GM12878 (cell line): Measurements from ENCODE around the gene GUK1. TPM values are rescaled to one million over a fixed set of nuclear protein-coding genes. Genes with fewer than 3 reads are reported as not detected.

Source experiments
- ATAC-seq: fragments of 200-7000 bp; cut with Tn5 transposase; 3 replicates; pipeline ENCODE4 v1.9.1; 2020; ENCODE audit warnings: mild to moderate bottlenecking, moderate library complexity
- BruUV-seq: library from RNA; stranded (reverse); fragments of 400-500 nt; replicated peaks from 2 replicates; lab custom pipeline; 2021; lab: Mats Ljungman, UMichigan
- CTCF ChIA-PET: fragments of 300-600 bp; sonication (Branson Sonifier 250); formaldehyde crosslinking; extraction: SDS; loops from one replicate; lab custom pipeline; 2021; ENCODE audit warnings: inconsistent platforms; lab: Yijun Ruan, JAX
- POLR2A ChIA-PET: fragments of 350-600 bp; formaldehyde crosslinking; extraction: SDS; loops from one replicate; lab custom pipeline; 2021; ENCODE audit warnings: inconsistent platforms; lab: Charles Lee
- RAD21 ChIA-PET: fragments of 300-600 bp; sonication (Branson Sonifier 250); formaldehyde crosslinking; loops from one replicate; lab custom pipeline; 2023; ENCODE audit warnings: antibody characterized with exemption; ENCODE audit not compliant: unreplicated experiment; lab: Charles Lee
- SMC1A ChIA-PET: fragments of 300-600 bp; sonication (Branson Sonifier 250); formaldehyde crosslinking; loops from one replicate; lab custom pipeline; 2023; ENCODE audit not compliant: unreplicated experiment, uncharacterized antibody; lab: Charles Lee
- DNase-seq: peaks from one replicate; pipeline ENCODE4 v3.0.0-alpha.2; 2011; ENCODE audit warnings: low read depth, low spot score
- FAIRE-seq: peaks from 3 replicates; lab custom pipeline; 2011; peaks lifted over from hg19 to GRCh38; lab: Jason Lieb, UNC
- H2AFZ ChIP-seq: 2 replicates; pipeline ENCODE4 v1.6.0; 2011; ENCODE audit warnings: low read depth, low read length, control low read depth; ENCODE audit not compliant: control insufficient read depth
- H3K27ac ChIP-seq: 2 replicates; pipeline ENCODE4 v1.5.1; 2011; ENCODE audit warnings: control low read depth; ENCODE audit not compliant: control insufficient read depth, insufficient read depth
- H3K27me3 ChIP-seq, 2 experiments: replicated peaks in 1 of 2; 2 replicates each; pipeline versions ENCODE4 v1.6.0 to v1.6.1; 2011; ENCODE audit warnings: low read length in 1 of 2; ENCODE audit not compliant: control insufficient read depth in 2 of 2, insufficient read depth in 2 of 2
- H3K36me3 ChIP-seq, 2 experiments: 2 replicates each; pipeline ENCODE4 v1.5.1; 2011; ENCODE audit warnings: low read length in 1 of 2; ENCODE audit not compliant: control insufficient read depth in 2 of 2, insufficient read depth in 2 of 2
- H3K4me1 ChIP-seq: 2 replicates; pipeline ENCODE4 v1.6.1; 2011; ENCODE audit warnings: mild to moderate bottlenecking, low read length, moderate library complexity, mixed read lengths; ENCODE audit not compliant: control insufficient read depth, insufficient read depth
- H3K4me2 ChIP-seq: 2 replicates; pipeline ENCODE4 v1.6.0; 2011; ENCODE audit warnings: control low read depth; ENCODE audit not compliant: control insufficient read depth, insufficient read depth
- H3K4me3 ChIP-seq: fragments of 200-600 bp; sonication (generic); 2 replicates; pipeline ENCODE4 v1.5.1; 2016
- H3K79me2 ChIP-seq: 2 replicates; pipeline ENCODE4 v1.6.0; 2011; ENCODE audit warnings: low read length; ENCODE audit not compliant: control insufficient read depth, insufficient read depth
- H3K9ac ChIP-seq: 2 replicates; pipeline ENCODE4 v1.8.0; 2011; ENCODE audit warnings: low read length, control low read depth, mixed read lengths; ENCODE audit not compliant: control insufficient read depth, insufficient read depth
- H3K9me3 ChIP-seq: replicated peaks from 3 replicates; pipeline ENCODE4 v1.5.1; 2011; ENCODE audit warnings: mild to moderate bottlenecking, low read length; ENCODE audit not compliant: control insufficient read depth, insufficient read depth
- H4K20me1 ChIP-seq: 2 replicates; pipeline ENCODE4 v1.6.0; 2011; ENCODE audit not compliant: control insufficient read depth, insufficient read depth
- ATF7 ChIP-seq: fragments of 450-650 bp; IDR thresholded peaks from 2 replicates; pipeline ENCODE4 v1.6.1; 2016; ENCODE audit warnings: low read depth, mild to moderate bottlenecking
- BHLHE40 ChIP-seq, 2 experiments: fragments of 450-650 bp in 1 of 2; IDR thresholded peaks; 2 replicates each; pipeline ENCODE4 v1.6.1; 2011 to 2017; ENCODE audit warnings: low read depth in 2 of 2, borderline replicate concordance in 1 of 2, improper control_type of control experiment in 1 of 2, low read length in 1 of 2, mild to moderate bottlenecking in 1 of 2
- NBN ChIP-seq: fragments of 450-650 bp; IDR thresholded peaks from 2 replicates; pipeline ENCODE4 v1.6.1; 2016
- POLR2A ChIP-seq: IDR thresholded peaks from 2 replicates; pipeline ENCODE4 v1.6.1; 2011; ENCODE audit warnings: low read depth, mild to moderate bottlenecking, low read length
- PRDM15 ChIP-seq: fragments of 450-650 bp; formaldehyde crosslinking; IDR thresholded peaks from 2 replicates; pipeline ENCODE4 v1.4.0; 2020; ENCODE audit warnings: mild to moderate bottlenecking, moderate library complexity
- RUNX3 ChIP-seq: IDR thresholded peaks from 2 replicates; pipeline ENCODE4 v1.6.1; 2012; ENCODE audit warnings: low read length, inconsistent platforms
- STAT3 ChIP-seq: IDR thresholded peaks from 2 replicates; pipeline ENCODE4 v1.6.1; 2011; ENCODE audit warnings: low read depth, low read length, improper control_type of control experiment
- SUPT20H ChIP-seq: IDR thresholded peaks from 2 replicates; pipeline ENCODE4 v1.6.1; 2011; ENCODE audit warnings: low read depth, mild to moderate bottlenecking, low read length, moderate library complexity, borderline replicate concordance; ENCODE audit not compliant: control insufficient read depth
- ZNF592 ChIP-seq: fragments of 450-650 bp; IDR thresholded peaks from 2 replicates; pipeline ENCODE4 v1.6.1; 2017; ENCODE audit warnings: mild to moderate bottlenecking, moderate library complexity
- WGBS: methylation state at CpG from one replicate; pipeline ENCODE4 v1.1.6; 2016; ENCODE audit warnings: low lambda C conversion rate; ENCODE audit not compliant: insufficient replicate concordance, insufficient coverage; ENCODE audit errors: missing lambda C conversion rate; 5-methylcytosine and 5-hydroxymethylcytosine counted together
- in situ Hi-C: fragments of 300-500 bp; cut with MboI; formaldehyde crosslinking; loops from 9 replicates; pipeline ENCODE4 v1.14.3; 2018; ENCODE audit warnings: mixed read lengths
- intact Hi-C: fragments of 100-400 bp; cut with micrococcal nuclease; formaldehyde crosslinking; loops from one replicate; pipeline ENCODE4 v1.14.2; 2022; ENCODE audit not compliant: unreplicated experiment
- polyA plus RNA-seq, 11 experiments: library from polyadenylated mRNA; depleted of rRNA in 4 of 11; unstranded in 6 of 11; stranded (reverse) in 5 of 11; fragments of >200 nt; fragmentation: Nextera tagmentation in 4 of 11; fragmentation: Illumina TruSeq in 1 of 11; extraction: Ambion mirVana in 4 of 11; extraction: Trizol in 1 of 11; gene quantifications; 1 replicate in 1 of 11; 2 replicates in 10 of 11; pipeline versions ENCODE4 v1.2.1 to v1.2.3, GENCODE V29; 2011 to 2016; ENCODE audit warnings: inconsistent platforms in 2 of 11, missing spikeins in 2 of 11, low read depth in 1 of 11
- total RNA-seq, 4 experiments: library from RNA; depleted of rRNA in 3 of 4; stranded (reverse); fragments of >200 nt in 3 of 4; fragmentation: Illumina TruSeq in 1 of 4; extraction: Trizol in 1 of 4; gene quantifications; 2 replicates each; pipeline versions ENCODE4 v1.2.1 to v1.2.3, GENCODE V29; 2013 to 2021

Gene GUK1
- total and polyA plus RNA-seq, 10 of the 15 experiments (the other 5 are each of a cell fraction or from before 2014, with no cell fraction given), result 6.3 to 357 (median 203) TPM

- Histone ChIP-seq H2AFZ (no peak overlapping the region), H3K4me3 (no peak overlapping the region), H3K27me3 (no peaks in the 10 kb centered on the region), H4K20me1 (peaks cover 3% of the 10 kb centered on the region; the same call in 1 of the 2 replicates), H3K79me2 (peaks cover 34% of the 10 kb centered on the region), H3K4me1 (peaks cover 3% of the 10 kb centered on the region), H3K27ac (no peak overlapping the region), H3K36me3 (peaks cover 2 to 17% of the 10 kb centered on the region in 2 experiments; a peak in 3 of 4 replicates), H3K9ac (no peak overlapping the region), H3K4me2 (no peak overlapping the region), H3K9me3 (no peaks in the 10 kb centered on the region)
- intact Hi-C loops (no loop called here), in situ Hi-C loops (no loop called here)
- TF ChIP-seq STAT3 (no peak), NBN (no peak), POLR2A (peak; percentile 37; the same call in 1 of the 2 replicates), RUNX3 (no peak)
- BruUV-seq, result no TSS peak
- no peak for ATAC-seq
- ChIA-PET SMC1A (no interaction called here), RAD21 (no interaction called here), POLR2A (no interaction called here), CTCF (no interaction called here)
- no peak for DNase-seq
- 97% methylated on average over 20 of the region's 20 CpGs for whole genome bisulfite sequencing
- FAIRE-seq, result no peak
These were observed 7.1 kb downstream of the GUK1 start for GRCh38 chr1:228147151-228147693.

GRCh38 chr1:228147768-228148167 lies 7.7 kb downstream of the GUK1 start:
- 90% methylated on average over 4 of the region's 4 CpGs for WGBS
- Histone ChIP-seq H3K36me3 (peaks cover 0 to 17% of the 10 kb centered on the region in 2 experiments; a peak in 3 of 4 replicates), H3K4me1 (no peaks in the 10 kb centered on the region)
- no peak for TF ChIP-seq ATF7
- TF ChIP-seq PRDM15 (CRISPR knock-in tag), result no peak
- no peak for TF ChIP-seq SUPT20H
- no peak for TF ChIP-seq BHLHE40 (IDR thresholded peaks at IDR 0.05; ENCODE audit: borderline replicate concordance in 1 of 2, low read depth in 2 of 2, low read length in 1 of 2)
- no peak for TF ChIP-seq ZNF592

More at GRCh38 chr1:228147768-228148167, 7.7 kb downstream of the GUK1 start:
- Histone ChIP-seq H3K4me3 (no peak overlapping the region), H4K20me1 (peaks cover 3% of the 10 kb centered on the region; the same call in 1 of the 2 replicates), H3K79me2 (peaks cover 29% of the 10 kb centered on the region), H3K9me3 (no peaks in the 10 kb centered on the region), H3K27ac (no peak overlapping the region), H3K4me2 (no peak overlapping the region), H3K27me3 (no peaks in the 10 kb centered on the region), H2AFZ (no peak overlapping the region), H3K9ac (no peak overlapping the region)
- in situ Hi-C loops (no loop called here), intact Hi-C loops (no loop called here)
- ChIA-PET SMC1A (no interaction called here), CTCF (no interaction called here), RAD21 (no interaction called here), POLR2A (no interaction called here)
- no TSS peak for BruUV-seq
- DNase-seq (no peak), FAIRE-seq (no peak), ATAC-seq (no peak)
